Measurements from ENCODE around the gene HTR3C.
"Not testable (repeated sequence)": the region's sequence is repeated elsewhere in the genome, so short reads cannot be mapped to it uniquely, and the experiment has no call there.

HTR3C gene

DNA sequence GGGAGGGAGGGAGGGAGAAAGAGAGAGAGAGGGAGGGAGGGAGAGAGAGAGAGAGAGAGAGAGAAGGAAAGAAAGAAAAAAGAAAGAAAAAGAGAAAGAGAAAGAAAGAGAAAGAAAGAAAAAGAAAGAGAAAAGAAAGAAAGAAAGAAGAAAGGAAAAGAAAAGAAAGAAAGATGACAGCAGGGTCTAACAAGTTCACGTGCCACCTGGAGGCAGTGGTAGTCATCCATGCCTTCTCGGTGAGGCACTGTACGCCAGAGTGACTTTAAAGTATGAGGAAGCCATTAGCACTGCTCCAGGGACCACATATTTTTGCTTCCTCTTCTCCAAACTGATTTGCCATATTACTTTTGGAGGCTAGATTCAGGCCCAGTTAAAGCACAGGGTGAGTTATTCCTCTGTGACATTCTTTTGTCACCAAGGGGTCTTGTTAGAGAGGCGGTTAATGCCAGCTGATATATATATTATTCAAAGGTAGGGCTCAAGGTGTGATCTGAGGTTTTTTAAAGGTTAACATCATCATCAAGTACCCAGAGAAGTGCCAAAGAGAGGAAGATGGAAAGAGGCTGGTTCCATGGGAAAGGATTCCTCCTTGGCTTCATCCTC is 21.6 kb upstream of the HTR3C start, which contains the start of gene HTR3D:
Gene HTR3D, plus strand, starts transcription at position 556 of the 606 bp plus-strand sequence. Its CDS starts 0 bp downstream, at position 556.
- no peak within 1 kb of the TSS for H3K4me3 ChIP-seq (replicated peaks; ENCODE audit: low read depth, low read length)
- no peak for DNase-seq (ENCODE audit: low read depth)
- TF ChIP-seq, protein P1, sequence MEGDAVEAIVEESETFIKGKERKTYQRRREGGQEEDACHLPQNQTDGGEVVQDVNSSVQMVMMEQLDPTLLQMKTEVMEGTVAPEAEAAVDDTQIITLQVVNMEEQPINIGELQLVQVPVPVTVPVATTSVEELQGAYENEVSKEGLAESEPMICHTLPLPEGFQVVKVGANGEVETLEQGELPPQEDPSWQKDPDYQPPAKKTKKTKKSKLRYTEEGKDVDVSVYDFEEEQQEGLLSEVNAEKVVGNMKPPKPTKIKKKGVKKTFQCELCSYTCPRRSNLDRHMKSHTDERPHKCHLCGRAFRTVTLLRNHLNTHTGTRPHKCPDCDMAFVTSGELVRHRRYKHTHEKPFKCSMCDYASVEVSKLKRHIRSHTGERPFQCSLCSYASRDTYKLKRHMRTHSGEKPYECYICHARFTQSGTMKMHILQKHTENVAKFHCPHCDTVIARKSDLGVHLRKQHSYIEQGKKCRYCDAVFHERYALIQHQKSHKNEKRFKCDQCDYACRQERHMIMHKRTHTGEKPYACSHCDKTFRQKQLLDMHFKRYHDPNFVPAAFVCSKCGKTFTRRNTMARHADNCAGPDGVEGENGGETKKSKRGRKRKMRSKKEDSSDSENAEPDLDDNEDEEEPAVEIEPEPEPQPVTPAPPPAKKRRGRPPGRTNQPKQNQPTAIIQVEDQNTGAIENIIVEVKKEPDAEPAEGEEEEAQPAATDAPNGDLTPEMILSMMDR (IDR thresholded peaks at IDR 0.05; ENCODE audit: low read length, missing control alignments), result no peak

DNA sequence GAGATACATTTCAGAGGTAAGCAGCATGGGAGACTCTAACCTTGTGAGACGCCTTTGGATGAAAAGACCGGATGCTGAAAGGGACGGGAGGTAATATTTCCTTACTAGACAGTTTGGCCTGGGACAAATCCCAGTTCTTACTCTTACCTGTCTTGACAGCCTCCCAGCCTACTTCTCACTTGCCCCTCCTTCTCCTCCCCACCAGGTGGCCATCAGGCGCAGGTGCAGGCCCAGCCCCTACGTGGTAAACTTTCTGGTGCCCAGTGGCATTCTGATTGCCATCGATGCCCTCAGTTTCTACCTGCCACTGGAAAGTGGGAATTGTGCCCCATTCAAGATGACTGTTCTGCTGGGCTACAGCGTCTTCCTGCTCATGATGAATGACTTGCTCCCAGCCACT is 15.0 kb upstream of the HTR3C start:
- no peak overlapping the region for H3K4me3 ChIP-seq (replicated peaks; ENCODE audit: low read depth, low read length)
- DNase-seq (ENCODE audit: low read depth), result no peak
- TF ChIP-seq, protein P1 (IDR thresholded peaks at IDR 0.05; ENCODE audit: low read length, missing control alignments), result no peak

DNA sequence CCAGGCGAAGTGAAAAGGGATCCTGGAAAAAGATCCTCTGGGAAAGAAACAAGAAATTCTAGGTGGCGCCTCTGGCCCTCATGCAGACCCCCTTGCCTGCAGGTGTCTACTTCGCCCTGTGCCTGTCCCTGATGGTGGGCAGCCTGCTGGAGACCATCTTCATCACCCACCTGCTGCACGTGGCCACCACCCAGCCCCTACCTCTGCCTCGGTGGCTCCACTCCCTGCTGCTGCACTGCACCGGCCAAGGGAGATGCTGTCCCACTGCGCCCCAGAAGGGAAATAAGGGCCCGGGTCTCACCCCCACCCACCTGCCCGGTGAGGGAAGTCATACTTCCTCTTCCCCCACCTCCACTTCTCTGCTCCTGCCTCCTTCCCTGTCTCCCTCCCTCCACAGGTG is 14.5 kb upstream of the HTR3C start:
- H3K4me3 ChIP-seq (replicated peaks; ENCODE audit: low read depth, low read length); DNase-seq (ENCODE audit: low read depth): not testable (repeated sequence)

DNA sequence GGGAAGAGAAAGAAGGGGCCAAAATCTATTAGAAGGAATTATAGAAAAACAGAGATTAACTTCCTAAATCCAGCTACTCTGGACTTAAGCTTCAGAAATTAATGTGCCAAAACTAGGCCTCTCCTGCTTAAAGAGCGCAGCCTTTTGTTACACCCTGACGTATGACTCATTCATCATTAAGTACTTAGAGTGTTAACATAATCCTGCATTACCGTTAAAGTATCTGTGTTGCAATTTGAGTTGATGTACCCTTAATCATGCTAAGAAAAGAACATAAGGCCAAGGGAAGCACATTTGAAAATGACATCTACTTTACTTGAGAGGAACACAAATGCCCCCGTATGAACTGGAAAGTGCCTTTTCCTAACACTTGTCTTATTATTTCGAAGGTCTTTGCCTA is 13.4 kb upstream of the HTR3C start:
- DNase-seq (ENCODE audit: low read depth), result peak; percentile 14
- TF ChIP-seq, protein P1 (IDR thresholded peaks at IDR 0.05; ENCODE audit: low read length, missing control alignments), result no peak
- no peak overlapping the region for H3K4me3 ChIP-seq (replicated peaks; ENCODE audit: low read depth, low read length)

DNA sequence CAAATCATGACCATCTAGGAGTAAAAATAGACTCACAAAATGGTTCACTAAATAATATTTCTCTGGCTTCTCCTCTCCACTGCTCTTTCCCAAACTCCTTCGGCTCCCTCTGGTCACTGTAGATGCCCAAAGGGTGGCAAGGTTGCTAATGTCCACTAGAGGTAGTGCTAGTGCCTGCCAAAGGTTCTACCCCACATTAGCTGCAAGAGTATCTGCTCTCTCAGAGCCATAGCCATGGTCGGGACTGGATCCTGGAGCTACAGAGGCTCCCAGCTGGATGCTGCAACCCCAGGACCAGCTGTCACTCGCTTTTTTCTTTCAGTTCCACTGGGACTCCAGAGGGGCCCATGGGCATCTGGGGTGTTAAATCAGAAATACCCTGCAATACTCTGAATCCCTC is 12.8 kb upstream of the HTR3C start:
- DNase-seq (ENCODE audit: low read depth), result peak; percentile 54
- no peak overlapping the region for H3K4me3 ChIP-seq (replicated peaks; ENCODE audit: low read depth, low read length)
- TF ChIP-seq, protein P1 (IDR thresholded peaks at IDR 0.05; ENCODE audit: low read length, missing control alignments), result peak; percentile 56

DNA sequence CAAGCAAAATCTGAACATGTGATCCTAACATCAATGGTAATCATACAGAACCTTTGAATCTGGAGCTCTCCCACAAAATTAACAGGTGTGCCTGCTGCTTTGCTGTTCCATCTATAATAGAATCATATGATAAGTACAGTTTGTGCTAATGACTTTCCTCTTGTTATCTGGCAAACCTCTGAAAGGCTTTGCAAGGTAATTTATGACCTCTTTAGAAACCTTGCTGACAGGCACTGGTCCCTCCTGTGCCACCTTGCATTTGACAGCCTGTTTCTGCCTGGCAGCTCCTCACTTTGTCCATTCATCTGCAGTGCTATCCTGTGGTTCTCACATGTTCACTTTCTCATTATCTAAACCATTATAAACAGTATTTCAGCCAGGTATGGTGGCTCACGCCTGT is 10.2 kb upstream of the HTR3C start:
- DNase-seq (ENCODE audit: low read depth), result no peak
- TF ChIP-seq, protein P1 (IDR thresholded peaks at IDR 0.05; ENCODE audit: low read length, missing control alignments), result no peak
- H3K4me3 ChIP-seq (replicated peaks; ENCODE audit: low read depth, low read length), result no peak overlapping the region

DNA sequence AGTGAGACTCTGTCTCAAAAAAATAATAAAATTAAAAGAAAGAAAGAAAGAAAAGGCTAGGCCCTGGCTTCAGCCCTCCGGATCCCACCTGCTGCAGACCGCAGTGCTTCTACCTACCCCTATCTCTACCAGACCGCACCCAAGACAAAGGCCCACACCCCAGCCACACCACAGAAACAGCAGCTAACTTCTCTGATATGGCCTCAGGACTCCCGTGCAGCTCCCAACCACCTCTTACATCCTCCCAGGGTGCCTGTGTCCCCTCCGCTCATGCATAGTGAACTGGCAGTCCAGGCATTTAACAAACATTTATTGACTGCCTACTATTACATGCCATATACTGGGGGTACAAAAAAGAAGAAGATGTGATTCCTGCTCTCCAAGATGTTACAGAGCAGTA is 6.9 kb upstream of the HTR3C start:
- TF ChIP-seq, protein P1 (IDR thresholded peaks at IDR 0.05; ENCODE audit: low read length, missing control alignments), result no peak
- DNase-seq (ENCODE audit: low read depth), result no peak
- no peak overlapping the region for H3K4me3 ChIP-seq (replicated peaks; ENCODE audit: low read depth, low read length)
